GM20000 (cell line): ENCODE measurements around the gene GTPBP4.

Experiments
- DNase-seq: peaks from one replicate; pipeline ENCODE4 v3.0.0; 2012; ENCODE audit warnings: low spot score
- CTCF ChIP-seq: IDR thresholded peaks from 2 replicates; pipeline ENCODE4 v1.5.1; 2012; ENCODE audit warnings: mild to moderate bottlenecking, control low read depth; ENCODE audit errors: extremely low read depth, missing control alignments

Gene GTPBP4

GRCh38 chr10:1041514-1041913 is 53.3 kb downstream of the GTPBP4 start:
- DNase-seq: no peak
- TF ChIP-seq CTCF: no peak

GRCh38 chr10:1043532-1043995 is 55.3 kb downstream of the GTPBP4 start:
- TF ChIP-seq CTCF: no peak
- peak; percentile 65 for DNase-seq

GRCh38 chr10:1044146-1044545 is 55.9 kb downstream of the GTPBP4 start:
- TF ChIP-seq CTCF: no peak
- no peak for DNase-seq

- no peak for TF ChIP-seq CTCF
- no peak for DNase-seq
Measured at GRCh38 chr10:1044964-1045363, 56.7 kb downstream of the GTPBP4 start.

- no peak for TF ChIP-seq CTCF
- DNase-seq: no peak
Measured at GRCh38 chr10:1045415-1045814, 57.2 kb downstream of the GTPBP4 start.

- no peak for TF ChIP-seq CTCF
- no peak for DNase-seq
Measured at GRCh38 chr10:1047937-1048336, 59.7 kb downstream of the GTPBP4 start.

- DNase-seq: no peak
- TF ChIP-seq CTCF: no peak
Measured at GRCh38 chr10:1048349-1048731, 60.1 kb downstream of the GTPBP4 start.
